Measurements from ENCODE around the gene CROCC.
"Not testable (repeated sequence)": the region's sequence is repeated elsewhere in the genome, so short reads cannot be mapped to it uniquely, and the experiment has no call there.

CROCC gene

DNA sequence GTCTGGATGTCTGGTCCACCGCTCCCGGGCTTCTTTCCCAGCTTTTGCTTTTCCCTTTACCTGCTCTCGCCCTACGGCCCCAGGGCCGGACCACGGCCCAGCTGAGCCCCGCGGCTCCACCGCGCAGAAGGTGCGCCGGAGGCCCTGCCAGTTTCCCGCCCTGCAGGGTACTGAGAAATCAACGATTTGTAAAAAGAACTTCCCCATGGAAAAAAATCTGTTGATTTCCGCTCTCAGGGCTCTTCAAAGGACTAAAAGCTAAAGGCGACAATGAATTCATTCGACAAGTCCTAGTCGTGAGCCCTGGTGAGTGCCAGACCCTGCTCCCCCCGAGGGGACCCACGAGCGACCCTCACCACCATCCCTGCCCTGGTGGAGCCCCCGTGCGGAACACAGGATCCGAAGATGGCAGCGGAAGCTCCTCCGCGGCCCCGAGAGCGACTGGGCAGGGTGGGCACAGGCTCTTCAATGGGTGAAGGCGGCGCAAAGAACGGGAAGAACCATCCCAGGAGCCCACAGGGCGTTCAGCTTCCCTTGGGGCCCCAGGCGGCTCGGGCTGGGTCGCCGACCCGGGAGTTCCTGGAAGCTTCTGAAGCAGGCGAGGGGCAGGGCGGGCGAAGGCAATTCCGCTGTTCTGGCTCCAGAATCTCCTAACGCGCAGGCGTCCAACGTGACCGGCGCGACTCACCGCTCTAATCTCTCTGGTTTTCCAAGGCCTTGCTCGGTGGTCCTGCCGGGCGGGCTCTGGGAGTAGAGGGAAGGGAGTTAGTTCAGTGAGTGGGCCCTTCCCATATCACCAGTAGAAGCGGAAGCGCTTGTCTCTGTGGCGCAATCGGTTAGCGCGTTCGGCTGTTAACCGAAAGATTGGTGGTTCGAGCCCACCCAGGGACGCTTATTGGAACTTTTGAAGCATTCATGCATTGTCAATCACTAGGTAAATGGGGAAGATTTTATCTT lies 32.6 kb upstream of the CROCC start:
- H3K27me3 ChIP-seq (ENCODE audit: control insufficient read depth, insufficient read depth, low read length): no peaks in the 10 kb centered on the region
- no peaks in the 10 kb centered on the region for H3K36me3 ChIP-seq (ENCODE audit: control insufficient read depth, insufficient read depth, low read length)
- peak; percentile 85 for DNase-seq (ENCODE audit: low read depth, low spot score)
- H3K9me3 ChIP-seq (ENCODE audit: control insufficient read depth, insufficient read depth, low read length): no peaks in the 10 kb centered on the region
- no CpG with 5 or more reads among the region's 63 CpGs for WGBS (ENCODE audit: insufficient coverage, insufficient read length)
- peak overlapping the region; percentile 17 for H3K27ac ChIP-seq (ENCODE audit: low read length)
- H3K4me3 ChIP-seq (ENCODE audit: low read length): peak overlapping the region; percentile 73; the same call in 1 of the 2 replicates
- peaks cover 1% of the 10 kb centered on the region; the same call in 1 of the 2 replicates for H3K4me1 ChIP-seq (ENCODE audit: control insufficient read depth, insufficient read depth, low read length)

DNA sequence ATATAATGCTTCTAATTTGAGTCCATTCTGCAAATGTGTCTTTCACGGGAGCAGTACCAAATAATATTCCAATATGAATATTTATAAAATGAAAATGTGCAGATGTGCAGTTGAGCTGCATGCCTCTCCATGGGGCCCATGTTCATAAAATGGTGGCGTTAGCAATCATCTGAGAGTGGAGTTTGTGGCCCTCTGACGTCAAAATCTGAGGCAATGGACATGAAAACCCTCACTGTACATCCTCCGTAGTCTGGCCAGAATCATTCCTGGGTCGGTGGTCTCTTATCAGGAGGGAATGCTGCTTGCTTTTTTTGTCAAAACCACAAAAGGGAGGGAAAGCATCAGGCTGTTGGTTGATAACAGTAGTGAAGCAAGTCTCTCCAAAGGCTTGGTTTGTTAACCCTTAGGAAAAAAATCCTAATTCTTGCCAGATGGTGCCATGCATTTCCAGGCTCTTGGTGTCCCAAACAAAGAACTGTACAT lies 31.2 kb upstream of the CROCC start:
- DNase-seq (ENCODE audit: low read depth, low spot score); H3K36me3 ChIP-seq (ENCODE audit: control insufficient read depth, insufficient read depth, low read length); H3K4me3 ChIP-seq (ENCODE audit: low read length); H3K4me1 ChIP-seq (ENCODE audit: control insufficient read depth, insufficient read depth, low read length); H3K27me3 ChIP-seq (ENCODE audit: control insufficient read depth, insufficient read depth, low read length); H3K27ac ChIP-seq (ENCODE audit: low read length); H3K9me3 ChIP-seq (ENCODE audit: control insufficient read depth, insufficient read depth, low read length): not testable (repeated sequence)
- no CpG with 5 or more reads among the region's 5 CpGs for WGBS (ENCODE audit: insufficient coverage, insufficient read length)

DNA sequence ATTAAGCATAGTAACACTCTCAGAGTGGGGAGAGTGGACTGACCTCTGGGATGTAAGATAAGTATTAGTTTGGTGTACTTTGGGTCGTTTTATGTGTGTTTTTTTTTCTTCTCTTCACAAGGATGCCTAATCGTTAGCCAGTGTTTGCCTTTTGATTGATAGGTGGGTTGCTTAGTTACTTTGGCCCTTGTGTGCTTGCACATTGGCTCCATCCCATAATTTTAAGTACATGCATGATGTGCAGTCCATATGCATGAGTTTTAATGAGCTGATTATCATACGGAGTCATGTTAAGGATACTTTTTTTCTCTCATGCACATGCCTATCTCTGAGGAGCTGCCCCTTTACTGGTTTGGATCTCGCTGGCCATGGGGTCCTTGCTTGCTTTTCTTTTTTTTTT lies 30.7 kb upstream of the CROCC start:
- DNase-seq (ENCODE audit: low read depth, low spot score); H3K27me3 ChIP-seq (ENCODE audit: control insufficient read depth, insufficient read depth, low read length); H3K4me1 ChIP-seq (ENCODE audit: control insufficient read depth, insufficient read depth, low read length); H3K27ac ChIP-seq (ENCODE audit: low read length); H3K9me3 ChIP-seq (ENCODE audit: control insufficient read depth, insufficient read depth, low read length); H3K36me3 ChIP-seq (ENCODE audit: control insufficient read depth, insufficient read depth, low read length); H3K4me3 ChIP-seq (ENCODE audit: low read length): not testable (repeated sequence)
- no CpG with 5 or more reads among the region's 4 CpGs for WGBS (ENCODE audit: insufficient coverage, insufficient read length)

DNA sequence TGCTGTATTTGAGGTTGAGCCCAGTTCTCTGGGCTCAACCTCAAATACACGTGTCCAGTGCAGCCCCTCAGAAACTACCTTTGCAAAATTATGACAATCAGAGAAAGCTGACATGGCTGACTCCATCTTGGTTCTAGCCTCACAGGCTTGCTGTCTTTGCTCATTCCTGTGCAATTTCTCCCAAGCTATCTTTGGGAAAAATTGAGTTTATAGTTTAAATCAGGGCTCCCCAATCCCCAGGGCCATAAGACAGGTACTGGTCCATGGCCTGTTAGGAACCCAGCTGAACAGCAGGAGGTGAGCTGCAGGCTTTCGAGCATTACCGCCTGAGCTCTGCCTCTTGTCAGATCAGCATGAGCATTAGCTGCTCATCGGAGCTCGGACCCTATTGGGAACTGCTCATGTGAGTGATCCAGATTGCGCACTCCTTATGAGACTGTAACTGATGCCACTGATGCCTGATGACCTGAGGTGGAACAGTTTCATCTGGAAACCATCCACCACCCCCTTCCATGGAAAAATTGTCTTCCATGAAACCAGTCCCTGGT lies 28.7 kb upstream of the CROCC start:
- no CpG with 5 or more reads among the region's 6 CpGs for WGBS (ENCODE audit: insufficient coverage, insufficient read length)
- H3K4me3 ChIP-seq (ENCODE audit: low read length); H3K9me3 ChIP-seq (ENCODE audit: control insufficient read depth, insufficient read depth, low read length); DNase-seq (ENCODE audit: low read depth, low spot score); H3K27ac ChIP-seq (ENCODE audit: low read length); H3K4me1 ChIP-seq (ENCODE audit: control insufficient read depth, insufficient read depth, low read length); H3K36me3 ChIP-seq (ENCODE audit: control insufficient read depth, insufficient read depth, low read length); H3K27me3 ChIP-seq (ENCODE audit: control insufficient read depth, insufficient read depth, low read length): not testable (repeated sequence)

DNA sequence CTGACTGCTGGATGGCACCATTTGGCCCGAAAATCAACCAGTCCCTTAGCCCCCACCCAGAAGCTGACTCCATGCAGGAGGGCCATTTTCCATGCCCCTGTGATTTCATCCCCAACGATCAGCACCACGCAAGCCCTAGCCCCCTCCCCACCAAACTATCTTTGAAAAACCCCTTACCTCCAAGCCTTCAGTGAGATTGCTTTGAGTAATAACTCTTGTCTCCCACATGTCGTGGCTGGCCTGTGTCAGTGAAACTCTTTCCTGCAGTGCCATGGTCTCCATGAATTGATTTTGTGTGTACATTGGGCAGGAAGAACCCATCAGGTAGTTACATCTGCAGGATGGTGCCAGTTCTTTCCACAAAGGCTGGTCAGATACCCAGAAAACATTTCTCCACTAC lies 27.9 kb upstream of the CROCC start:
- not testable (repeated sequence) for H3K4me1 ChIP-seq (ENCODE audit: control insufficient read depth, insufficient read depth, low read length); H3K9me3 ChIP-seq (ENCODE audit: control insufficient read depth, insufficient read depth, low read length); H3K27me3 ChIP-seq (ENCODE audit: control insufficient read depth, insufficient read depth, low read length); H3K36me3 ChIP-seq (ENCODE audit: control insufficient read depth, insufficient read depth, low read length); H3K4me3 ChIP-seq (ENCODE audit: low read length); DNase-seq (ENCODE audit: low read depth, low spot score); H3K27ac ChIP-seq (ENCODE audit: low read length)
- WGBS (ENCODE audit: insufficient coverage, insufficient read length): no CpG with 5 or more reads among the region's 4 CpGs

DNA sequence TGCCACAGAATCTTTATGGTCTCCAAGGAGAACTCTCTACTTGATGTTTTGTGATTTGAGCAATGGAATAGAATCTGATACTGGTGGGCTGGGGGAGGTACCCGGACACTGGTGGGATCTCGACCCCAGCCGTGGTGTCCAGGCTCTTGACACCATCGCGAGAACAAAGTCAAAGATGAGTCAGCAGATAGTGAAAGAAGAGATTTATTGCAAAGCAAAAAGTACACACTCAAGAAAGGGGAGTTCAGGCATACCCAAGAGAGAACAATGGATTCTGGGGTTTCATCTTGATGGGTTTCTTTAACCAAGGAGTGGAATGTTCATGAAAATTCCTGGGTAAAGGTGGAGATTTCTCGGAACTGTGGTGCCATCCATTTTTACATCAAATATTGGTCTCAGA lies 27.4 kb upstream of the CROCC start:
- H3K4me3 ChIP-seq (ENCODE audit: low read length); H3K9me3 ChIP-seq (ENCODE audit: control insufficient read depth, insufficient read depth, low read length); DNase-seq (ENCODE audit: low read depth, low spot score); H3K4me1 ChIP-seq (ENCODE audit: control insufficient read depth, insufficient read depth, low read length); H3K36me3 ChIP-seq (ENCODE audit: control insufficient read depth, insufficient read depth, low read length); H3K27ac ChIP-seq (ENCODE audit: low read length); H3K27me3 ChIP-seq (ENCODE audit: control insufficient read depth, insufficient read depth, low read length): not testable (repeated sequence)
- no CpG with 5 or more reads among the region's 6 CpGs for WGBS (ENCODE audit: insufficient coverage, insufficient read length)

DNA sequence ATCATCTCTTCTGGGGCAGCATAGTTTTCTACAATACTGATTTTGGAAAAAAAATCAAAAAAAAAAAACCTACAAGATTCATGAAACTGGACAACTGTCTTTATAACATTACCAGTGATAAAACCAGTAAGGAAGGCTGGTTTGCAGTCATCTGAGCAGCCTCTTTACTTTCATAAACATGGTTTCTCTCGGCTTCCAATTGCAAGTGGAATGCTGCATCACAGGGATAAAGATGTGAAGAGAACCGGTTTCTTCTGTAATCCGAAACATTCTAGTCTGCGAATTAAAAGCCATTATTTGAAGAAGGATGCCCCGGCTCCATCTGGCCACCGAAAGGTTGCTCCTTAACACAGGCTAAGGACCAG lies 26.5 kb upstream of the CROCC start:
- H3K27ac ChIP-seq (ENCODE audit: low read length): not testable (repeated sequence)

DNA sequence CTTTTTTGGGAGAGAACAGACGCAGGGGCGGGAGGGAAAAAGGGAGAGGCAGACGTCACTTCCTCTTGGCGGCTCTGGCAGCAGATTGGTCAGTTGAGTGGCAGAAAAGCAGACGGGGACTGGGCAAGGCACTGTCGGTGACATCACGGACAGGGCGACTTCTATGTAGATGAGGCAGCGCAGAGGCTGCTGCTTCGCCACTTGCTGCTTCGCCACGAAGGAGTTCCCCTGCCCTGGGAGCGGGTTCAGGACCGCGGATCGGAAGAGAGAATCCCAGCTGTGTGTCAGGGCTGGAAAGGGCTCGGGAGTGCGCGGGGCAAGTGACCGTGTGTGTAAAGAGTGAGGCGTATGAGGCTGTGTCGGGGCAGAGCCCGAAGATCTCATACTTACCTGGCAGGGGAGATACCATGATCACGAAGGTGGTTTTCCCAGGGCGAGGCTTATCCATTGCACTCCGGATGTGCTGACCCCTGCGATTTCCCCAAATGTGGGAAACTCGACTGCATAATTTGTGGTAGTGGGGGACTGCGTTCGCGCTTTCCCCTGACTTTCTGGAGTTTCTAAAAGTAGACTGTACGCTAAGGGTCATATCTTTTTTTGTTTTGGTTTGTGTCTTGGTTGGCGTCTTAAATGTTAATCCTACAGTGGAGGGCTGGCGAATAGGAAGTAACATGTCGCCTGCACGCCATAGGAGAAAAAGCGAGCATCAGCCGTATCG lies 26.0 kb upstream of the CROCC start, which contains the start of gene RNU1-2:
RNU1-2 (plus strand) TSS at position 383 of the 718 bp plus-strand sequence.
- not testable (repeated sequence) for H3K36me3 ChIP-seq (ENCODE audit: control insufficient read depth, insufficient read depth, low read length); H3K27me3 ChIP-seq (ENCODE audit: control insufficient read depth, insufficient read depth, low read length); H3K4me1 ChIP-seq (ENCODE audit: control insufficient read depth, insufficient read depth, low read length); H3K9me3 ChIP-seq (ENCODE audit: control insufficient read depth, insufficient read depth, low read length); H3K27ac ChIP-seq (ENCODE audit: low read length)
- H3K4me3 ChIP-seq (ENCODE audit: low read length): peak within 1 kb of the TSS; percentile 22; the same call in 1 of the 2 replicates
- WGBS (ENCODE audit: insufficient coverage, insufficient read length): no CpG with 5 or more reads among the region's 39 CpGs
- DNase-seq (ENCODE audit: low read depth, low spot score): peak; percentile 89

More for the DNA sequence above, 26.5 kb upstream of the CROCC start:
- H3K4me1 ChIP-seq (ENCODE audit: control insufficient read depth, insufficient read depth, low read length); H3K4me3 ChIP-seq (ENCODE audit: low read length); DNase-seq (ENCODE audit: low read depth, low spot score); H3K27me3 ChIP-seq (ENCODE audit: control insufficient read depth, insufficient read depth, low read length); H3K36me3 ChIP-seq (ENCODE audit: control insufficient read depth, insufficient read depth, low read length); H3K9me3 ChIP-seq (ENCODE audit: control insufficient read depth, insufficient read depth, low read length): not testable (repeated sequence)
- WGBS (ENCODE audit: insufficient coverage, insufficient read length): no CpG with 5 or more reads among the region's 6 CpGs

DNA sequence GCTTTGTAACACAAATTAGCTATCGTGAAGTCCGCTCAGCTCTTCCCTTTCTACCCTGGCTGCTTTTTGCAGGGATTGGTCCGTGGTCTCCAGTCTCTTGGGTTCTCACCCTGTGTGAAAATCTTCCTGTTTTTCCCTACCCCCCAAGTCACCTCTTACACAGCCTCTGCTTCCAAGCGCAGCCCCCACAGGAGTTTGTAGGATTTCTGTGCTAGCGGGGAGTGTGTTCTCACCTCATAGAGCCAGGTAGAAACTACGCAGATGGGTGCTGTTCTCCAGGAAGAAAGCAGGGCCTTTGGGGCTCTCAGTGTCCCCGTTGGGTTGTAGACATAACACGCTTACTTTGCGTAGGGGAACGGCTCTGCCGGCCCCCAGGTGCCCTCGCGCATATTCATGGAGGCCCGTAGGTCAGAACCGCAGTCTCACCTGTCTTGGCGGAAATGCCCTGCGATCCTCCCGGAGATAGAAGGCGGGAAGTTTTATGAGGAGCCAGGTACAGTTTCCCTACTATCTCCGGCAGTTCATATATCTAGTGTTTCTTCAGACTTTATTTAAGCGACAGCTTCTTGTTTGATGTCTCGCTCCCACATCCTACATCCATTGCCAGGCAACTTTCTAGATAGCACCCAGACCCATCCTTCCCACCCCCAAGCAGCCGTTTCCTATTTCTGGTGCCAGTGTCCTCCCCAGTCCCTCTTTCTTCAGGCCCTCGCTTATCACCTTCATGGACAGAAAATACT lies 25.2 kb upstream of the CROCC start:
- not testable (repeated sequence) for H3K27me3 ChIP-seq (ENCODE audit: control insufficient read depth, insufficient read depth, low read length); H3K4me1 ChIP-seq (ENCODE audit: control insufficient read depth, insufficient read depth, low read length); H3K27ac ChIP-seq (ENCODE audit: low read length); H3K9me3 ChIP-seq (ENCODE audit: control insufficient read depth, insufficient read depth, low read length); DNase-seq (ENCODE audit: low read depth, low spot score); H3K36me3 ChIP-seq (ENCODE audit: control insufficient read depth, insufficient read depth, low read length)
- WGBS (ENCODE audit: insufficient coverage, insufficient read length): no CpG with 5 or more reads among the region's 24 CpGs
- H3K4me3 ChIP-seq (ENCODE audit: low read length): peak overlapping the region; percentile 22; the same call in 1 of the 2 replicates

DNA sequence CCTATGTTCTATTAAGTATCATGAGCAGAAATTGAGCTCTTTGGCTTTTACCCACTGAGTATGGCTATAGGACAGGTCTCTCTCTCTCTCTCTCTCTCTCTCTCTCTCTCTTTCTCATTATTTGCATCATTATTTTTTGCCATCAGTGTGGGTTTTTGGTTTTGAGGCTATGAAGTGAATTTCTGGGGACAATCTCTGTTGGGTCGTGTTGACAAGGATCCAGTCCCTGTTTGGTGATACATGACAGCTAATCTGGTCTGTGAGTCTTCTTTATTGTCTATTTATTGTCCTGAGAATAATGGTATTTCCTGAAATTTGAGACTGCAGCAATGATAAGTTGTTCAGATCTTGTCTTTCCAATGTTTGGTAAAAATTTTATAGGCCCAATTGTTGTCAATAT lies 24.1 kb upstream of the CROCC start:
- H3K4me1 ChIP-seq (ENCODE audit: control insufficient read depth, insufficient read depth, low read length); H3K27me3 ChIP-seq (ENCODE audit: control insufficient read depth, insufficient read depth, low read length); H3K4me3 ChIP-seq (ENCODE audit: low read length); H3K36me3 ChIP-seq (ENCODE audit: control insufficient read depth, insufficient read depth, low read length); H3K9me3 ChIP-seq (ENCODE audit: control insufficient read depth, insufficient read depth, low read length); H3K27ac ChIP-seq (ENCODE audit: low read length); DNase-seq (ENCODE audit: low read depth, low spot score): not testable (repeated sequence)
- no CpG with 5 or more reads among the region's 1 CpG for WGBS (ENCODE audit: insufficient coverage, insufficient read length)
